Right lobe of liver (tissue), 4 donors: Measurements from ENCODE around the gene FBP1.

ENCODE experiments used
- CTCF ChIP-seq, 4 donors: fragments of 200-600 bp in 3 of 4; fragments of 450-650 bp in 1 of 4; IDR thresholded peaks; one replicate each; pipeline versions ENCODE4 v1.5.1 to v1.8.0; 2016 to 2022; ENCODE audit warnings: antibody characterized with exemption in 4 of 4, mild to moderate bottlenecking in 2 of 4
- POLR2A ChIP-seq: fragments of 450-650 bp; IDR thresholded peaks from one replicate; pipeline ENCODE4 v1.6.1; 2017; ENCODE audit warnings: antibody characterized with exemption, mild to moderate bottlenecking
- donor health status: DM: no; HTN: no; CAD: no.
- donor health status: DM: no; HTN: no; CAD: no.
- donor health status: DM: no; HTN: yes; CAD: no.

GRCh38 chr9:94624629-94625028 is 14.7 kb downstream of the FBP1 start:
- no peak for TF ChIP-seq CTCF (IDR thresholded peaks at IDR 0.05)
- TF ChIP-seq POLR2A, result no peak
